HG03378 (cell line): Measurements from ENCODE around the gene ZFYVE28.

Experiments
- ATAC-seq: cut with Tn5 transposase; IDR thresholded peaks from one replicate; pipeline ENCODE4 v1.9.1; 2021; ENCODE audit warnings: mild to moderate bottlenecking, moderate library complexity; ENCODE audit not compliant: unreplicated experiment

The ZFYVE28 gene

DNA sequence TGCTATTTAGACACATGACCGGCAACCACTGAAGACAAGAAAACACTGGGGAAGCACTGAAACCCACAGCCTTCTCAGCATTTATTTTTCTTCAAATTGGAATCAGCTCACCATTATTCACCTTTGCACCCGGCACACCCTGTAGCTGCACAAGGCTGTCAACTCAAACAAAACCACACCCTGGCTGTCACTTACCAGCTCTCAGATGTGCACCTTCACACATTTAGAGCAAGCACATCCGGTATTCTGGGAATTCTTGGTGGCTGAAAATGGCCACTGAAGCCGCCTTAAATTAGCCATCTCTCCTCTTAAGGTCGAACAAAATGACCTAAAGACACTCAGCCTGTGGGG is 5.9 kb downstream of the ZFYVE28 start:
- peak; percentile 39 for ATAC-seq

- no peak for ATAC-seq
These were observed 6.5 kb downstream of the ZFYVE28 start for GRCh38 chr4:2411786-2412510.

- ATAC-seq = no peak
These were observed 9.1 kb downstream of the ZFYVE28 start for GRCh38 chr4:2409381-2409783.

GRCh38 chr4:2408976-2409375 is 9.5 kb downstream of the ZFYVE28 start:
- ATAC-seq = no peak

DNA sequence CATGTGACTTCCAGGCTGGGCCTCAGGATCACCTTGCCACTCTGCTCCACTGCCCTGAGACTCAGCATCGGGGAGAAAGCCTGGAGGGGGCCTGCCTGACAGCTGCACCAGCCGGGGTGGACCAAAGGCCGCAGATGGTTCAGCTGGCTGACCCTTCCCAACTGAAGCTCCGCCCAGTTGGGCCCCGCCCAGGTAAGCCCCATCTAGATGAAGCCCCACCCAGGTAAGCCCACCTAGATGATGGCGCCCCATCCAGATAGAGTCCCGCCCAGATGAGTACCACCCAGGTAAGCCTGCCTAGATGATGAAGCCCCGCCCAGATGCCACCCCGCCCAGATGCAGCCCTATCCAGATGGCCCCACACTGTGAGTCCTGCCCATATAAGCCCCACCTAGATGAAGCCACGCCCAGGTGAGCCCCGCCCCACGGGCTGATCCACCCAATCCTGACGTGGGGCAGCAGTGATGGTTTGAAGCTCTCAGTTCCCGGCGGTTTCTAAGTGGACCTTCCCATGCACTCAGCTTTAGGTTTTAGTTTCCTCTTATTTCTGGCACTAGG is 10.0 kb downstream of the ZFYVE28 start:
- ATAC-seq = no peak

GRCh38 chr4:2407991-2408342 is 10.5 kb downstream of the ZFYVE28 start:
- ATAC-seq = no peak

DNA sequence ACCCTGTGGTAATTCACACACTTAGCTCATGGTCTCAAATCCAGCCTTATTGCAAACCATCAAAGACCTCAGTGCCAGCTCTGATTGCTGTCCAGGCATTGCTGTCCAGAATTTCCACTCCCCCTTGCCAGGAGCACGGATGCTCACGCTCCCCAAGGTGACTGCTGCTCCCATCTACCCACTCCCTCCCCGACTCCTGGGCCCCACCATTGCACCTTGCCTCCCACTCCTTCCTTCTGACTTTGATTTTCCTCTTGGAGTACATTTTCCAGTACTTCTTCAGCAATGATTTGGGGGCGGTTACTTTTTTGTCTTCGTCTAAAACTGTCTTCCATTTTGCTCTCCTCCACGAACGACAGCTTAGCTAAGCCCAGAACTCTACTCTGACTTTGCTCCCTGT is 11.5 kb downstream of the ZFYVE28 start:
- no peak for ATAC-seq

DNA sequence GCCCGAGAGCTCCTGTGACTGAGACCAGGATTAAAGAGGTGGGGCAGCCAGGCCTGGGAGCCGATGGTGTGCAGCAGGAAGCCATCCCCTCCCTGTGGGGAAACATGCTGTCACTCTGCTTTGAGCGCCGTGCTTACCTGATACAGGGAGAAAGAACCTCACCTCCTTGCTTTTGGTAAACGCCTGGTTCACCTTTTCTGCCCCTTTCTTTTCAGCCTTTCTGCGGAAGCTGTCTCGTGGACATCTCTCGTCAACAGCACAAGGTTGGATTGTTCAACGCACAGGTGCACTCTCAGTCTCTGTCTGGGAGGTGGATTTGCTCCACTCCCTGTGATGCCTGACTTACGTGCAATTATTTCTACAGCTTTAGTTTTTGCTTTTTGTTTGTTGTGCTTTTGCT is 12.0 kb downstream of the ZFYVE28 start:
- ATAC-seq = no peak

DNA sequence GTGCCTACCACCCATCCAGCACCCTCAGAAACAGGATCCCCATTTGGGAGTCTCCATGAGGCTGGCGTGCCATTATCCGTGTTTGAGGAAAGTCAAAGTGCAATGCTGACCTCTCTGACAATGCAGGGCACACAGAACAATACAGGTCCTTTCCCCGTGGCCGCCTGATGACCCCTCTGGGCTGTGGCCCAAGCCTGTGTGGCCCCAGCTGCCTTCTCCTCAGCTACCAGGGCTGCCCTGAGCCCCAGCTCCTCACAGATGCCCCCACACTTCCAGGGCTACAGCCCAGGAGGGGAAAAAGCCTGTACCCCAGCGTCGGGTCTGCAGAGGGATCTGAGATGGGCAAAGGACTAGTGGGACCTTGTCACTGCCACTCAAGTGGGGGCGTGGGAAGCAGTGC is 15.5 kb downstream of the ZFYVE28 start:
- no peak for ATAC-seq

DNA sequence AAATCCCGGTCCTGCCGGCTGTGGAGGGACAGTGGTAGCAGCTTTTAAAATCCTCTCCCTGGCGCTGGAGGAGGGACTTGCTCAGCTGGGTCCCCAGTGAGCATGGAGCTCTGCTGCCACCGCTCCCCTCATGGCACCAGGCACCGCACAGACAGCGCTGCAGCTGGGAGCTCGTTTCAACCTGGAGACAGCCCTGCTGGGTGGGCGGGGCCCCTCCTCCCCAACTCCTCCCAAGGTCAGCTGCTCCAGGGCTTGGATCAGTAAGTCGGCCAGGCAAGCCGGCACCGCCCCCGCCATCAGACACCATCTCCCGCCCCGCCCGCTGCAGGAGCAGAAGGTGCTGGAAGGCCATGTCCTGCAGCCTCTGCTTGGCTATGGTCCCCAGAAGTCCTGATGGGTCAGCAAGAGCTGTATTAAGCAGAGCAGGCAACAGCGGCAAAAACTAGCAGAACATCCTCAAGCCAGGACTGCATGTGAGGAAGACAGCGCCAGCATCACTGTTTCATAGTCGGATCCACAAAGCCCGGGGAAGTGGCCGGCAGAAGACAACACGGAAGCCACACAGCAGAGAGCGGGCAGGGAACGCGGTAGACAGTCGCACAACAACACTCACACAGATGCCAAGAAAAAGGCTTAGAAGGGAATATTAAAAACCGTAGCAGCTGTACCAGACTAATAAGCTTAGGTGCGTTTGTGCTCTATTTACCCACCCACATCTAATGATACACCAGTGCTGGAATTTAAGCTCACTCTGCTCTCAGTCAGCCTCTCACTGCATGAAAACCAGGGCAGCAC is 16.2 kb downstream of the ZFYVE28 start:
- no peak for ATAC-seq

GRCh38 chr4:2401610-2401983 is 16.8 kb downstream of the ZFYVE28 start:
- no peak for ATAC-seq

- no peak for ATAC-seq
These were observed 17.4 kb downstream of the ZFYVE28 start for GRCh38 chr4:2400841-2401609.

GRCh38 chr4:2399631-2400190 is 18.7 kb downstream of the ZFYVE28 start:
- no peak for ATAC-seq

GRCh38 chr4:2399216-2399615 is 19.2 kb downstream of the ZFYVE28 start:
- no peak for ATAC-seq

- no peak for ATAC-seq
These were observed 20.7 kb downstream of the ZFYVE28 start for GRCh38 chr4:2397596-2398379.

- ATAC-seq = no peak
These were observed 21.6 kb downstream of the ZFYVE28 start for GRCh38 chr4:2396781-2397368.

GRCh38 chr4:2395584-2395983 is 22.9 kb downstream of the ZFYVE28 start:
- no peak for ATAC-seq

GRCh38 chr4:2395038-2395437 is 23.4 kb downstream of the ZFYVE28 start:
- ATAC-seq = no peak

DNA sequence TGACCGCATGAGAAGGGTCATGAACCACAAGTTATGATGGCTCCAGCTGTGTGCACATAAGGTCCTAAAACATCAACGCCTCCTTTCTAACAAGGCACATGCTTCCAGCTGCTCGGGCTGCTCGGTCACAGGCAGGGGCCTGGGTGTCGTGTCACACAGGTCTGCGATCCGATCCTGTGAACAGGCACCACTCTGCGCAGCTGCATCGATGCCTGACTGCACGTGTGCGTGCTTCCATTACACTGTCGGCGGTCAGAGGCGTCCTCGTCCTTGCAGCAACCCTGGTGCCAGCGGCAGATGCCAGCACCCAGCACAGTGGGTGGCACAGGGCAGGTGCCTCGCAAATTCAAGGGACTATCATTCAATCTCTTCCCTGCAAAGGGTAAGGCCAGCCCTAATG is 23.9 kb downstream of the ZFYVE28 start:
- ATAC-seq = no peak
